Left lobe of liver (tissue), 2 donors: ENCODE data around the gene NUBP2. TPM values are rescaled to one million over a fixed set of nuclear protein-coding genes. Genes with fewer than 3 reads are reported as not detected.

Experiments used
- ATAC-seq: fragments of 200-7000 bp; cut with Tn5 transposase; one replicate; pipeline ENCODE4 v1.9.1; 2020; ENCODE audit warnings: mild to moderate bottlenecking, moderate library complexity
- DNase-seq: peaks from one replicate; pipeline ENCODE4 v3.0.0-alpha.2; 2020; ENCODE audit warnings: low spot score
- total RNA-seq: library from RNA; stranded (reverse); gene quantifications from one replicate; pipeline ENCODE4 v1.2.1, GENCODE V29; 2021
- donor health status: DM: no; HTN: no; CAD: no; lungs with moderate emphysema.
- donor health status: DM: no; HTN: yes; CAD: no.

The NUBP2 gene
- total RNA-seq, 1 donor from 2014 or later: 37.9 TPM

GRCh38 chr16:1825864-1826690 is 43.3 kb downstream of the NUBP2 start:
- peak; percentile 5 for ATAC-seq
- peak; percentile 48 for DNase-seq

- ATAC-seq: peak; percentile 67
These were observed 44.2 kb downstream of the NUBP2 start, which contains the start of the genes FAHD1 and HAGH for GRCh38 chr16:1826691-1827573. TSS of gene FAHD1 (plus strand) at chr16:1827206. CDS start at chr16:1827239, 33 bp downstream. TSS of gene HAGH (minus strand) at chr16:1826825. CDS start at chr16:1826787, 38 bp downstream.

GRCh38 chr16:1828645-1829410 is 46.1 kb downstream of the NUBP2 start:
- ATAC-seq (peak; percentile 4), DNase-seq (peak; percentile 55)

More at GRCh38 chr16:1826691-1827573, 44.2 kb downstream of the NUBP2 start, which contains the start of the genes FAHD1 and HAGH:
- peak; percentile 96 for DNase-seq

- DNase-seq: peak; percentile 82
- ATAC-seq: peak; percentile 31
These were observed 47.5 kb downstream of the NUBP2 start for GRCh38 chr16:1830213-1830612.

- peak; percentile 42 for DNase-seq
These were observed 48.7 kb downstream of the NUBP2 start for GRCh38 chr16:1831186-1832075.

GRCh38 chr16:1832838-1833454 is 50.2 kb downstream of the NUBP2 start:
- ATAC-seq: no peak
- DNase-seq: peak; percentile 30

More at GRCh38 chr16:1831186-1832075, 48.7 kb downstream of the NUBP2 start:
- ATAC-seq: no peak

GRCh38 chr16:1834096-1834495 is 51.3 kb downstream of the NUBP2 start:
- DNase-seq (no peak), ATAC-seq (no peak)

Other genes starting within 250 kb of the NUBP2 start
- gene TMEM204, start 249.3 kb upstream of the NUBP2 start, total RNA-seq: 7.2 TPM
- 5.8 TPM for gene IFT140, start 170.9 kb upstream of the NUBP2 start, total RNA-seq
- gene CRAMP1, start 170.6 kb upstream of the NUBP2 start, total RNA-seq: 6.9 TPM
- gene JPT2, start 104.7 kb upstream of the NUBP2 start, total RNA-seq: 33.1 TPM
- gene MAPK8IP3, start 76.8 kb upstream of the NUBP2 start, total RNA-seq: 30.6 TPM
- 30.9 TPM for gene NME3, start 11.4 kb upstream of the NUBP2 start, total RNA-seq
- gene EME2, start 10.2 kb upstream of the NUBP2 start, total RNA-seq: 6.8 TPM
- gene MRPS34, start 9.8 kb upstream of the NUBP2 start, total RNA-seq: 61.4 TPM
- 49.1 TPM for gene SPSB3, start 389 bp upstream of the NUBP2 start, total RNA-seq
- gene IGFALS, start 10.7 kb downstream of the NUBP2 start, total RNA-seq: 93.9 TPM
- 176 TPM for gene HAGH, start 43.9 kb downstream of the NUBP2 start, total RNA-seq
- gene FAHD1, start 44.2 kb downstream of the NUBP2 start, total RNA-seq: 53.4 TPM
- gene MEIOB, start 89.2 kb downstream of the NUBP2 start, total RNA-seq: 0.20 TPM
- not detected for gene HS3ST6, start 135.5 kb downstream of the NUBP2 start, total RNA-seq
- 124 TPM for gene MSRB1, start 160.2 kb downstream of the NUBP2 start, total RNA-seq
- gene RPL3L, start 171.7 kb downstream of the NUBP2 start, total RNA-seq: not detected
- 88.6 TPM for gene NDUFB10, start 176.6 kb downstream of the NUBP2 start, total RNA-seq
- gene RPS2, start 181.9 kb downstream of the NUBP2 start, total RNA-seq: 545 TPM
- gene RNF151, start 183.9 kb downstream of the NUBP2 start, total RNA-seq: not detected
- 18.6 TPM for gene TBL3, start 189.1 kb downstream of the NUBP2 start, total RNA-seq
- gene NOXO1, start 198.5 kb downstream of the NUBP2 start, total RNA-seq: 1.7 TPM
- gene GFER, start 201.2 kb downstream of the NUBP2 start, total RNA-seq: 20.3 TPM
- gene SYNGR3, start 207.0 kb downstream of the NUBP2 start, total RNA-seq: 0.30 TPM
- 29.9 TPM for gene ZNF598, start 226.9 kb downstream of the NUBP2 start, total RNA-seq
- gene NPW, start 236.8 kb downstream of the NUBP2 start, total RNA-seq: 8.5 TPM
- gene NHERF2, start 243.9 kb downstream of the NUBP2 start, total RNA-seq: 334 TPM